ENCODE measurements around the gene ZNF341.

DNA sequence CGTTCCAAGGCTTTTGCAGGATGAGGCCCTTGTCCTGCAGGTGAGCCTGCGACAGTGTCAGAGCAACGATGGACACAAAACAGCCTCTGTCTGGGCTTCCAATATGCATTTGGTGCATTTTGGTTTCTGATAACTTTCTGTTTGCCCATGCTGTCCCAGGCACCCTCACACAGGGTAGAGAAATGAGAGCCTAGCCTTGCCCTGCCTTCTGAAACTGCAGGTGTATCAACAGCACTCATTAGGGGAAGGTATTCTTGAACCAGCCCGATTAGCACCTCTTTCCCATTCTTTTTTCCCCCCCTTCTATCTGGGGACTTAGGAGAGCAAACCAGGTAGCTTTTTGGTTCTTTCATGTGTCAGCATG lies 109.6 kb downstream of the ZNF341 start:
- TF ChIP-seq, protein P1, sequence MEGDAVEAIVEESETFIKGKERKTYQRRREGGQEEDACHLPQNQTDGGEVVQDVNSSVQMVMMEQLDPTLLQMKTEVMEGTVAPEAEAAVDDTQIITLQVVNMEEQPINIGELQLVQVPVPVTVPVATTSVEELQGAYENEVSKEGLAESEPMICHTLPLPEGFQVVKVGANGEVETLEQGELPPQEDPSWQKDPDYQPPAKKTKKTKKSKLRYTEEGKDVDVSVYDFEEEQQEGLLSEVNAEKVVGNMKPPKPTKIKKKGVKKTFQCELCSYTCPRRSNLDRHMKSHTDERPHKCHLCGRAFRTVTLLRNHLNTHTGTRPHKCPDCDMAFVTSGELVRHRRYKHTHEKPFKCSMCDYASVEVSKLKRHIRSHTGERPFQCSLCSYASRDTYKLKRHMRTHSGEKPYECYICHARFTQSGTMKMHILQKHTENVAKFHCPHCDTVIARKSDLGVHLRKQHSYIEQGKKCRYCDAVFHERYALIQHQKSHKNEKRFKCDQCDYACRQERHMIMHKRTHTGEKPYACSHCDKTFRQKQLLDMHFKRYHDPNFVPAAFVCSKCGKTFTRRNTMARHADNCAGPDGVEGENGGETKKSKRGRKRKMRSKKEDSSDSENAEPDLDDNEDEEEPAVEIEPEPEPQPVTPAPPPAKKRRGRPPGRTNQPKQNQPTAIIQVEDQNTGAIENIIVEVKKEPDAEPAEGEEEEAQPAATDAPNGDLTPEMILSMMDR (IDR thresholded peaks at IDR 0.05) = no peak
- no peak for TF ChIP-seq POLR2A (IDR thresholded peaks at IDR 0.05)
